GM23338 (cell line): ENCODE measurements around the gene HKDC1. TPM values are rescaled to one million over a fixed set of nuclear protein-coding genes. Genes with fewer than 3 reads are reported as not detected.

Experiments
- ATAC-seq: fragments of 200-7000 bp; cut with Tn5 transposase; 3 replicates; pipeline ENCODE4 v1.9.1; 2020
- DNase-seq: peaks from one replicate; pipeline ENCODE4 v3.0.0-alpha.2; 2015; ENCODE audit warnings: low spot score
- H2AFZ ChIP-seq: fragments of 200-600 bp; sonication (generic); 2 replicates; pipeline ENCODE4 v1.8.0; 2016; ENCODE audit warnings: antibody characterized with exemption, mild to moderate bottlenecking, moderate library complexity
- H3F3A ChIP-seq: fragments of 200-600 bp; sonication (generic); replicated peaks from 2 replicates; pipeline ENCODE4 v1.8.0; 2017; ENCODE audit warnings: antibody characterized with exemption, mixed run types, low read depth
- H3K27ac ChIP-seq: fragments of 200-600 bp; sonication (generic); 2 replicates; pipeline ENCODE4 v1.6.1; 2016; ENCODE audit warnings: low read depth
- H3K27me3 ChIP-seq: fragments of 200-600 bp; sonication (generic); 2 replicates; pipeline ENCODE4 v1.8.0; 2016; ENCODE audit warnings: mild to moderate bottlenecking, mixed run types, moderate library complexity; ENCODE audit not compliant: insufficient read depth
- H3K36me3 ChIP-seq: fragments of 200-600 bp; sonication (generic); 2 replicates; pipeline ENCODE4 v1.8.0; 2016; ENCODE audit warnings: mild to moderate bottlenecking; ENCODE audit not compliant: insufficient read depth
- H3K4me1 ChIP-seq: fragments of 200-600 bp; sonication (generic); 2 replicates; pipeline ENCODE4 v1.8.0; 2016; ENCODE audit warnings: mild to moderate bottlenecking, moderate library complexity; ENCODE audit not compliant: insufficient read depth
- H3K4me2 ChIP-seq: fragments of 200-600 bp; sonication (generic); 2 replicates; pipeline ENCODE4 v1.7.1; 2017; ENCODE audit warnings: mixed run types
- H3K4me3 ChIP-seq: fragments of 200-600 bp; sonication (generic); 2 replicates; pipeline ENCODE4 v1.6.1; 2016; ENCODE audit warnings: mixed run types
- H3K79me2 ChIP-seq: fragments of 200-600 bp; sonication (generic); replicated peaks from 2 replicates; pipeline ENCODE4 v1.8.0; 2017; ENCODE audit warnings: mild to moderate bottlenecking; ENCODE audit not compliant: insufficient read depth
- H3K9me2 ChIP-seq: fragments of 200-600 bp; sonication (generic); 2 replicates; pipeline ENCODE4 v1.8.0; 2017; ENCODE audit not compliant: insufficient read depth
- H4K20me1 ChIP-seq: fragments of 200-600 bp; sonication (generic); replicated peaks from 2 replicates; pipeline ENCODE4 v1.8.0; 2017; ENCODE audit warnings: mild to moderate bottlenecking; ENCODE audit not compliant: insufficient read depth
- H3K27ac Mint-ChIP-seq: 2 replicates; pipeline ENCODE4 v1.8.0; 2020; ENCODE audit warnings: inconsistent platforms, mild to moderate bottlenecking, moderate library complexity, mixed read lengths
- H3K27me3 Mint-ChIP-seq: 3 replicates; pipeline ENCODE4 v1.8.0; 2022; ENCODE audit warnings: low read depth, mild to moderate bottlenecking, moderate library complexity, mixed read lengths, inconsistent platforms; ENCODE audit not compliant: insufficient read depth, poor library complexity
- H3K36me3 Mint-ChIP-seq: 3 replicates; pipeline ENCODE4 v1.8.0; 2021; ENCODE audit warnings: low read depth, mild to moderate bottlenecking, inconsistent platforms, moderate library complexity, mixed read lengths
- H3K4me1 Mint-ChIP-seq: 3 replicates; pipeline ENCODE4 v1.8.0; 2020; ENCODE audit warnings: mild to moderate bottlenecking, inconsistent platforms, mixed read lengths
- H3K4me3 Mint-ChIP-seq: 3 replicates; pipeline ENCODE4 v1.8.0; 2021; ENCODE audit warnings: moderate library complexity, mild to moderate bottlenecking, inconsistent platforms, mixed read lengths
- H3K9me3 Mint-ChIP-seq: 3 replicates; pipeline ENCODE4 v1.8.0; 2020; ENCODE audit warnings: moderate library complexity, mild to moderate bottlenecking, inconsistent platforms, mixed read lengths
- CREB1 ChIP-seq: fragments of 250-450 bp; sonication (Bioruptor Pico); IDR thresholded peaks from 2 replicates; pipeline ENCODE4 v1.5.0; 2020; ENCODE audit warnings: low read depth, mild to moderate bottlenecking, moderate library complexity
- EZH2 ChIP-seq: fragments of 200-600 bp; sonication (generic); IDR thresholded peaks from one replicate; pipeline ENCODE4 v1.8.0; 2017; ENCODE audit warnings: antibody characterized with exemption, mild to moderate bottlenecking, low read depth; ENCODE audit not compliant: unreplicated experiment
- EZH2phosphoT487 ChIP-seq: fragments of 200-600 bp; sonication (generic); IDR thresholded peaks from one replicate; pipeline ENCODE4 v1.8.1; 2018; ENCODE audit warnings: antibody characterized with exemption; ENCODE audit not compliant: unreplicated experiment
- JUNB ChIP-seq: IDR thresholded peaks from one replicate; pipeline ENCODE4 v1.6.1; 2016; ENCODE audit warnings: antibody characterized with exemption; ENCODE audit not compliant: unreplicated experiment
- NANOG ChIP-seq: IDR thresholded peaks from 2 replicates; pipeline ENCODE4 v1.6.1; 2016; ENCODE audit warnings: antibody characterized with exemption, borderline replicate concordance
- POLR2AphosphoS5 ChIP-seq: IDR thresholded peaks from 2 replicates; pipeline ENCODE4 v1.6.1; 2016; ENCODE audit warnings: antibody characterized with exemption, low read depth
- STAT1 ChIP-seq: IDR thresholded peaks from one replicate; pipeline ENCODE4 v1.6.1; 2016; ENCODE audit warnings: antibody characterized with exemption; ENCODE audit not compliant: unreplicated experiment
- ZNF114 ChIP-seq: fragments of 250-450 bp; sonication (Bioruptor Pico); IDR thresholded peaks from 2 replicates; pipeline ENCODE4 v1.5.0; 2020; ENCODE audit warnings: mild to moderate bottlenecking, moderate library complexity
- ZNF331 ChIP-seq: fragments of 250-450 bp; sonication (Bioruptor Pico); IDR thresholded peaks from 2 replicates; pipeline ENCODE4 v1.5.0; 2020; ENCODE audit warnings: low read depth, mild to moderate bottlenecking, moderate library complexity
- polyA plus RNA-seq: library from polyadenylated mRNA; unstranded; fragments of >200 nt; fragmentation: Nextera tagmentation; extraction: Ambion mirVana; gene quantifications from 2 replicates; pipeline ENCODE4 v1.2.1, GENCODE V29; 2016
- total RNA-seq: library from RNA; depleted of rRNA; stranded (reverse); fragments of >200 nt; shearing (Covaris generic); gene quantifications from 2 replicates; pipeline ENCODE4 v1.2.3, GENCODE V29; 2014
- TF ChIP-seq, protein P1 (sequence below): fragments of 250-450 bp; sonication (Bioruptor Pico); IDR thresholded peaks from 2 replicates; pipeline ENCODE4 v1.5.0; 2020; ENCODE audit warnings: mild to moderate bottlenecking, moderate library complexity
- TF ChIP-seq, protein P2 (sequence below): IDR thresholded peaks from 2 replicates; pipeline ENCODE4 v1.6.1; 2016; ENCODE audit warnings: antibody characterized with exemption

Gene HKDC1
- total and polyA plus RNA-seq, 2 experiments from 2014 or later = 0.03 TPM; not detected in 1

DNA sequence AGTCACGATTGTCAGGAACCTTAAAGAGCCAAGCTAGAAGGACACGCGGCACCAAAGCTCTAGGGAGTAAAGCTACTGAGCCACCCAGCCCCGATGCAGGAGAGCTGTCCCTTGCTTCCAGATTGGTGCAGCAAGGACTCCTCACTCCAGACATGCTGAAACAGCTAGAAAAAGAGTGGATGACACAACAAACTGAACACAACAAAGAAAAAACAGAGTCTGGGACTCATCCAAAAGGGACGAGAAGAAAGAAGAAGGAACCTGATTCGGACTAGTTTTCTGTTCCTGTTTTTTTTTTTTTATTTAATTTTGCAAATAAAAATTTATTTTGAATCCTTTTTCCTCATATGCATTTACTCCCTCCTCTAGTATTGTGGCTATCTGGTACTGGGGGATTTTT is 11.4 kb upstream of the HKDC1 start:
- no peaks in the 10 kb centered on the region for H3K4me1 ChIP-seq
- H3K36me3 ChIP-seq = peaks cover 28% of the 10 kb centered on the region
- H3F3A ChIP-seq = 0 out of 2 replicates have a peak, but pooled peaks cover 2% of the 10 kb centered on the region
- H3K4me1 Mint-ChIP-seq = no peaks in the 10 kb centered on the region
- H3K27me3 ChIP-seq = no peaks in the 10 kb centered on the region
- H3K79me2 ChIP-seq = no peaks in the 10 kb centered on the region
- H3K36me3 Mint-ChIP-seq = peaks cover 32% of the 10 kb centered on the region
- ATAC-seq (no peak), DNase-seq (no peak)
- no peaks in the 10 kb centered on the region for H3K27me3 Mint-ChIP-seq
- no peak overlapping the region for H3K4me2 ChIP-seq
- H3K4me3 Mint-ChIP-seq = no peak overlapping the region
- no peak overlapping the region for H3K27ac ChIP-seq
- H4K20me1 ChIP-seq = 0 out of 2 replicates have a peak, but pooled peaks cover 9% of the 10 kb centered on the region
- no peak overlapping the region for H3K27ac Mint-ChIP-seq
- TF ChIP-seq JUNB = no peak
- H2AFZ ChIP-seq = no peak overlapping the region
- no peak overlapping the region for H3K4me3 ChIP-seq
- H3K9me2 ChIP-seq = no peaks in the 10 kb centered on the region
- no peaks in the 10 kb centered on the region for H3K9me3 Mint-ChIP-seq

DNA sequence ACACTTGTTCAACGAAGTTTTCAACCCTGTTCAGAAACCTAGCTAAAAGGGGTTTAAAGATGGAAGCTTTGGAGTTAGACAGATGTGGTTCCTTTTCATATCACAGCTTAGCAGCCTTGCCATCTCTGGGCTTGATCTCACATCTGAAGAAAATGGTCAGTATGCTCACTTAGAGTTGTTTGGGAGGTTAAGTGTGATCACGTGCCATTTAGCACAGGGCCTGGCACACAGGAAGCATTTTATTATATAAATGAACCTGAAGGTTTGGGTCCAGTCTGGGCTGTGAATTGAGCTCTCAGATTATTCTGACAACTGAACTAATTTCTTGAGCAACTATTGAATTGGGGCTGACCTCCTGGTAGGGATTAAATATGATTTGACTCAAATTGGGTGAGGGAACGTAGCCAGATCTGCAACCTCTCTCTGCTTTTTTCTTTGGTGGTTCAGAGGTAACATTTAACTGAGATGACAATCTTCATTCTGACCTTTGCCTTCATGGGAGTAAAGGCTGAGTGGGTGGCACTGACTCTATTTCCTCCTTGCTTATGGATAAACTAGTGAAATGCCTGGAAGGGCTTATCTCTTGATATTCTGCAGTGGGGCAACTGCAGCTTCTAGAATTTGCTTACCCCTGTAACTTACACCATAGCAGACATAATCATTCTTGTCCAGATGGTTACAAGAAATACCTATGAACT is 10.2 kb upstream of the HKDC1 start:
- no peaks in the 10 kb centered on the region for H3K9me3 Mint-ChIP-seq
- TF ChIP-seq CREB1 (no peak), STAT1 (no peak), ZNF331 (CRISPR knock-in tag) (no peak), NANOG (no peak), EZH2 (no peak), ZNF114 (no peak), JUNB (no peak), POLR2AphosphoS5 (no peak), EZH2phosphoT487 (no peak)
- TF ChIP-seq, protein P1, sequence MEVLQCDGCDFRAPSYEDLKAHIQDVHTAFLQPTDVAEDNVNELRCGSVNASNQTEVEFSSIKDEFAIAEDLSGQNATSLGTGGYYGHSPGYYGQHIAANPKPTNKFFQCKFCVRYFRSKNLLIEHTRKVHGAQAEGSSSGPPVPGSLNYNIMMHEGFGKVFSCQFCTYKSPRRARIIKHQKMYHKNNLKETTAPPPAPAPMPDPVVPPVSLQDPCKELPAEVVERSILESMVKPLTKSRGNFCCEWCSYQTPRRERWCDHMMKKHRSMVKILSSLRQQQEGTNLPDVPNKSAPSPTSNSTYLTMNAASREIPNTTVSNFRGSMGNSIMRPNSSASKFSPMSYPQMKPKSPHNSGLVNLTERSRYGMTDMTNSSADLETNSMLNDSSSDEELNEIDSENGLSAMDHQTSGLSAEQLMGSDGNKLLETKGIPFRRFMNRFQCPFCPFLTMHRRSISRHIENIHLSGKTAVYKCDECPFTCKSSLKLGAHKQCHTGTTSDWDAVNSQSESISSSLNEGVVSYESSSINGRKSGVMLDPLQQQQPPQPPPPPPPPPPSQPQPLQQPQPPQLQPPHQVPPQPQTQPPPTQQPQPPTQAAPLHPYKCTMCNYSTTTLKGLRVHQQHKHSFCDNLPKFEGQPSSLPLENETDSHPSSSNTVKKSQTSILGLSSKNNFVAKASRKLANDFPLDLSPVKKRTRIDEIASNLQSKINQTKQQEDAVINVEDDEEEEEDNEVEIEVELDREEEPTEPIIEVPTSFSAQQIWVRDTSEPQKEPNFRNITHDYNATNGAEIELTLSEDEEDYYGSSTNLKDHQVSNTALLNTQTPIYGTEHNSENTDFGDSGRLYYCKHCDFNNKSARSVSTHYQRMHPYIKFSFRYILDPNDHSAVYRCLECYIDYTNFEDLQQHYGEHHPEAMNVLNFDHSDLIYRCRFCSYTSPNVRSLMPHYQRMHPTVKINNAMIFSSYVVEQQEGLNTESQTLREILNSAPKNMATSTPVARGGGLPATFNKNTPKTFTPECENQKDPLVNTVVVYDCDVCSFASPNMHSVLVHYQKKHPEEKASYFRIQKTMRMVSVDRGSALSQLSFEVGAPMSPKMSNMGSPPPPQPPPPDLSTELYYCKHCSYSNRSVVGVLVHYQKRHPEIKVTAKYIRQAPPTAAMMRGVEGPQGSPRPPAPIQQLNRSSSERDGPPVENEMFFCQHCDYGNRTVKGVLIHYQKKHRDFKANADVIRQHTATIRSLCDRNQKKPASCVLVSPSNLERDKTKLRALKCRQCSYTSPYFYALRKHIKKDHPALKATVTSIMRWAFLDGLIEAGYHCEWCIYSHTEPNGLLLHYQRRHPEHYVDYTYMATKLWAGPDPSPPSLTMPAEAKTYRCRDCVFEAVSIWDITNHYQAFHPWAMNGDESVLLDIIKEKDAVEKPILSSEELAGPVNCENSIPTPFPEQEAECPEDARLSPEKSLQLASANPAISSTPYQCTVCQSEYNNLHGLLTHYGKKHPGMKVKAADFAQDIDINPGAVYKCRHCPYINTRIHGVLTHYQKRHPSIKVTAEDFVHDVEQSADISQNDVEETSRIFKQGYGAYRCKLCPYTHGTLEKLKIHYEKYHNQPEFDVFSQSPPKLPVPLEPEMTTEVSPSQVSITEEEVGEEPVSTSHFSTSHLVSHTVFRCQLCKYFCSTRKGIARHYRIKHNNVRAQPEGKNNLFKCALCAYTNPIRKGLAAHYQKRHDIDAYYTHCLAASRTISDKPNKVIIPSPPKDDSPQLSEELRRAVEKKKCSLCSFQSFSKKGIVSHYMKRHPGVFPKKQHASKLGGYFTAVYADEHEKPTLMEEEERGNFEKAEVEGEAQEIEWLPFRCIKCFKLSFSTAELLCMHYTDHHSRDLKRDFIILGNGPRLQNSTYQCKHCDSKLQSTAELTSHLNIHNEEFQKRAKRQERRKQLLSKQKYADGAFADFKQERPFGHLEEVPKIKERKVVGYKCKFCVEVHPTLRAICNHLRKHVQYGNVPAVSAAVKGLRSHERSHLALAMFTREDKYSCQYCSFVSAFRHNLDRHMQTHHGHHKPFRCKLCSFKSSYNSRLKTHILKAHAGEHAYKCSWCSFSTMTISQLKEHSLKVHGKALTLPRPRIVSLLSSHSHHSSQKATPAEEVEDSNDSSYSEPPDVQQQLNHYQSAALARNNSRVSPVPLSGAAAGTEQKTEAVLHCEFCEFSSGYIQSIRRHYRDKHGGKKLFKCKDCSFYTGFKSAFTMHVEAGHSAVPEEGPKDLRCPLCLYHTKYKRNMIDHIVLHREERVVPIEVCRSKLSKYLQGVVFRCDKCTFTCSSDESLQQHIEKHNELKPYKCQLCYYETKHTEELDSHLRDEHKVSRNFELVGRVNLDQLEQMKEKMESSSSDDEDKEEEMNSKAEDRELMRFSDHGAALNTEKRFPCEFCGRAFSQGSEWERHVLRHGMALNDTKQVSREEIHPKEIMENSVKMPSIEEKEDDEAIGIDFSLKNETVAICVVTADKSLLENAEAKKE = no peak
- TF ChIP-seq, protein P2, sequence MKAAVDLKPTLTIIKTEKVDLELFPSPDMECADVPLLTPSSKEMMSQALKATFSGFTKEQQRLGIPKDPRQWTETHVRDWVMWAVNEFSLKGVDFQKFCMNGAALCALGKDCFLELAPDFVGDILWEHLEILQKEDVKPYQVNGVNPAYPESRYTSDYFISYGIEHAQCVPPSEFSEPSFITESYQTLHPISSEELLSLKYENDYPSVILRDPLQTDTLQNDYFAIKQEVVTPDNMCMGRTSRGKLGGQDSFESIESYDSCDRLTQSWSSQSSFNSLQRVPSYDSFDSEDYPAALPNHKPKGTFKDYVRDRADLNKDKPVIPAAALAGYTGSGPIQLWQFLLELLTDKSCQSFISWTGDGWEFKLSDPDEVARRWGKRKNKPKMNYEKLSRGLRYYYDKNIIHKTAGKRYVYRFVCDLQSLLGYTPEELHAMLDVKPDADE = no peak

More for the DNA sequence above, 10.2 kb upstream of the HKDC1 start:
- ATAC-seq (no peak), DNase-seq (no peak)
- H3K36me3 ChIP-seq = peaks cover 22% of the 10 kb centered on the region
- no peak overlapping the region for H3K27ac ChIP-seq
- no peak overlapping the region for H3K4me3 Mint-ChIP-seq
- H3K4me1 ChIP-seq = no peaks in the 10 kb centered on the region
- no peak overlapping the region for H3K4me3 ChIP-seq
- H2AFZ ChIP-seq = no peak overlapping the region
- H3K4me2 ChIP-seq = no peak overlapping the region
- no peaks in the 10 kb centered on the region for H3K79me2 ChIP-seq
- 0 out of 2 replicates have a peak, but pooled peaks cover 9% of the 10 kb centered on the region for H4K20me1 ChIP-seq
- H3K27ac Mint-ChIP-seq = no peak overlapping the region
- peaks cover 30% of the 10 kb centered on the region for H3K36me3 Mint-ChIP-seq
- H3K9me2 ChIP-seq = no peaks in the 10 kb centered on the region
- H3K27me3 ChIP-seq = no peaks in the 10 kb centered on the region
- 0 out of 2 replicates have a peak, but pooled peaks cover 2% of the 10 kb centered on the region for H3F3A ChIP-seq
- H3K27me3 Mint-ChIP-seq = no peaks in the 10 kb centered on the region
- H3K4me1 Mint-ChIP-seq = no peaks in the 10 kb centered on the region
